HG03565 (cell line): Measurements from ENCODE around the gene RGS12.

Experiments
- ATAC-seq: cut with Tn5 transposase; IDR thresholded peaks from one replicate; pipeline ENCODE4 v1.9.1; 2021; ENCODE audit warnings: mild to moderate bottlenecking, moderate library complexity; ENCODE audit not compliant: unreplicated experiment

RGS12 gene

DNA sequence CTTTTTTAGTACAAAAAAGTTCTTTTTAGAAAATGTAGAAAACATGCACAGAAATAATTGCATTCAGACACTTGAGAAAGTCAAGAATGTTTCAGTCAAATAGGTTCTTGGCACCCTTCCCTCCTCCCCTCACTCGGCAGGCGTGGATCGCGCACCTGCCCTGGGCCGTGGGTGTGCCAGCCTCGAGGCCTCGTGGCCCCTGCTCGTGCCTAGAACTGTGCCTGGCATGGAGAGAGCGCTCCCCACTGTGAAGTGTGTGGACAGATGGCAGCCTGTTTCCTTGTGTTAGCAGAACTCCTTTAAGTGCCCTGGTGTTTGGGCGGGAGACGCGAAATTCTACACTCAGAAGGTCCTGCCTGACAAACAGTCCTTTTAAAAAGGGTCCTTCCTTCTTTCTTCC is 14.7 kb downstream of the RGS12 start:
- no peak for ATAC-seq

- no peak for ATAC-seq
These were observed 15.2 kb downstream of the RGS12 start for GRCh38 chr4:3307891-3308575.

- ATAC-seq: no peak
These were observed 15.9 kb downstream of the RGS12 start for GRCh38 chr4:3308691-3309090.

DNA sequence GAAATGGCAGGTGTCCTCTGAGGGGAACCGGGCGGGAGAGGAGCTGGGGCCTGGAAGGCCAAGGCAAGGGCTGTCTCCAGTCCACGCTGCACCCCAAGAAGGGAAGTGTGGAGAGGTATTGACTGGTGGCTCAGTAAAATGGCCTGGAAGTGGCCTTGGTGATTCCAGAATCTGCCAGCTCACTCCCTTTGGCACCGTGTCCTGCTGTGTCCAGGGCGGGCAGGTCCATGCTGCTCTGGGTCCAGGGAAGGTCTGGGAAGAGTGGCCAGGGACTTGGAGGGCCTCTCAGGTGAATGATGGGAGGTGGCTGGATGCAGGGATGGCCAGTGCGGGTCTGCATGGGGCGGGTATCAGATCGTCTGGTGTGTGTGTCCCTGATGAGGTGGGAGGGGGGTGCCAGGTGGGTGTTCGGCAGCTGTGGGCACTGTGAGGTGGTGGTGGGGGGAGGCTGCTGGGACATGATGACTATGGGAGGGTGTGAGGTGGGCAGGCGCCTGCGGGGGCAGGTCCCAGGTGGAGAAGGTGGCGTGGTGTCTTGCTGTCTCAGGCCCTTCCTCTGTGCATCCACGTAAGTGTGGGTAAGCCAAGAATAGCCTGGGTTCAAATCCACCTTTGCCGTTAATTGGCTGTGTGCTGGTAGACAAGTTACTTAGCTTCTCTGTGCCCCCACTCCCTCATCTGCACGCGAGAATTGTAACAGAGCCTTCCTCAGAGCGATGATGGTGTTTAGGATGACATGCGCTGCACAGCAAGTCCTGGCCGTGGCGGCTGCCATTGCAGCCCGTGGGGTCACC is 17.7 kb downstream of the RGS12 start:
- ATAC-seq: no peak

- no peak for ATAC-seq
These were observed 18.2 kb downstream of the RGS12 start for GRCh38 chr4:3311095-3311372.

- ATAC-seq: no peak
These were observed 18.8 kb downstream of the RGS12 start for GRCh38 chr4:3311489-3312171.

GRCh38 chr4:3312362-3312761 is 19.5 kb downstream of the RGS12 start:
- no peak for ATAC-seq

- no peak for ATAC-seq
These were observed 20.3 kb downstream of the RGS12 start for GRCh38 chr4:3313139-3313538.

GRCh38 chr4:3313556-3314228 is 20.9 kb downstream of the RGS12 start:
- no peak for ATAC-seq

- no peak for ATAC-seq
These were observed 22.0 kb downstream of the RGS12 start for GRCh38 chr4:3314706-3315260.

DNA sequence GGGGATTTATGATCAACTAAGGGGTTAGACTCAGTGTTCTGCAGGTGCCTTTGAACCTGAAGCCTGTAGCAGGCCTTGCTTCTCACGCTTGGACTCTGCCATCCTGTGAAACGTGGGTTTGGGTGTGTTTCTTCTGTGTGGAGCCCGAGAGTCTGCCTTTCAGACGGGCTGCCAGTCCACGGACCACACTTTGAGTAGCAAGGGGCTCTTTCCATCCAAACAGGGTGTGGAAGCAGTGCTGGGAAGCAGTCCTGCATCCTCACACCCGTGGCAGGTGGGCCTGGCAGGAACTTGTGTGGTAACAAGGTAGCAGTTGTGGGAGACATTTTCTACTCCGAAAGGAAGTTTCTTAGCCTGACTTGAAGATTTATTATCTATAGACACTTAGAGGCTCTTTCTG is 22.7 kb downstream of the RGS12 start:
- ATAC-seq: no peak

DNA sequence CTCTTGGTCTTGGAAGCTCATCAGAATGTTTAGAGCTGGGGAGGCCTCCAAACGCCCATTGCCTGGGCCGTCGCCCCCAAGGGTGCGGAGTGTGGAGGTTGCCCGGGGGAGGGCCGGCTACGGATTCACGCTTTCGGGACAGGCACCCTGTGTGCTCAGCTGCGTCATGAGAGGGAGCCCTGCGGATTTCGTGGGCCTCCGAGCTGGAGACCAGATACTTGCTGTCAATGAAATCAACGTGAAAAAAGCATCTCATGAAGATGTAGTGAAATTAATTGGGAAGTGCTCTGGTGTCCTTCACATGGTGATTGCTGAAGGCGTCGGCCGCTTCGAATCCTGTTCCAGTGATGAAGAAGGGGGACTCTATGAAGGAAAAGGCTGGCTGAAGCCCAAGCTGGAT is 23.3 kb downstream of the RGS12 start:
- ATAC-seq: no peak

DNA sequence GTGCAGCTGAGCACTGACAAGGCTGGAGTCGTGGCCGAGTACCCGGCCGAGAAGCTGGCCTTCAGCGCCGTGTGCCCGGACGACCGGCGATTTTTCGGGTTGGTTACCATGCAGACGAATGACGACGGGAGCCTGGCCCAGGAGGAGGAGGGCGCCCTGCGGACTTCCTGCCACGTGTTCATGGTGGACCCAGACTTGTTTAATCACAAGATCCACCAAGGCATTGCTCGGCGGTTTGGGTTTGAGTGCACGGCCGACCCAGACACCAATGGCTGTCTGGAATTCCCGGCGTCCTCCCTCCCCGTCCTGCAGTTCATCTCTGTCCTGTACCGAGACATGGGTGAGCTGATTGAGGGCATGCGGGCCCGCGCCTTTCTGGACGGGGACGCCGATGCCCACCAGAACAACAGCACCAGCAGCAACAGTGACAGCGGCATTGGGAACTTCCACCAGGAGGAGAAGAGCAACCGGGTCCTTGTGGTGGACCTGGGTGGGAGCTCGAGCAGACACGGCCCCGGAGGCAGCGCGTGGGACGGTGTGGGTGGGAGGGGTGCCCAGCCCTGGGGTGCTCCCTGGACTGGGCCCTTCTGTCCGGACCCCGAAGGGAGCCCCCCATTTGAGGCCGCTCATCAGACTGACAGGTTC is 24.3 kb downstream of the RGS12 start:
- no peak for ATAC-seq

- no peak for ATAC-seq
These were observed 24.9 kb downstream of the RGS12 start for GRCh38 chr4:3317656-3318211.

GRCh38 chr4:3318561-3319021 is 25.8 kb downstream of the RGS12 start:
- no peak for ATAC-seq

- ATAC-seq: no peak
These were observed 27.7 kb downstream of the RGS12 start for GRCh38 chr4:3320361-3321023.

DNA sequence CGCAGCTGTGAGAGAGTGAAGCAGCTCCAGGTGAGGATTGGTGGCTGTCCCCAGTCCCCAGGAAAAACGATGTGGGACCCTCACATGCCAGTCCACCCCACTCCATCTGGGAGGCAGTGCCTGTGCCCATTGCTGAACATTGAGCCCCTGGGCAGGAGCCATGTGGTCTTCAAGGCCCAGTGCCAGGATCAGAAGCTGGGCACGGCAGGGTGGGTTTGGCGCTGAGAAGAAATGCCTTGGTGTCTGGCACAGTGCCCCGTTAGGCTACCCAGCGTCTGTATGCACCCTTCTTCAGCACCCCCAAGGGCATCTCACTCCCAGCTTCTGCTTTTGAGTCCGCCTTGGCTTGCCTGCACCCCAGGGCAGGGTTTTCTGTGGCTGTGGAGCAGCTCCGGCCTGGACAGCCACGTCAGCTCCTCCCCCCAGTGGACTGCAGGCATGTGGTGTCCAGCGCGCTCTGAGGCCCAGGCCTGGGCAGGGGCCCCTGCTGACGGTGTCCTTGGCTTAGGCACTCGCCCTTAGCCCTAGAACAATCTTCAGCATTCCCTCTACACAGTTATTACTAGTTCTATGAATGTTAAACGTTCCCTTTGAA is 28.6 kb downstream of the RGS12 start:
- no peak for ATAC-seq

- no peak for ATAC-seq
These were observed 29.3 kb downstream of the RGS12 start for GRCh38 chr4:3322059-3322550.

- no peak for ATAC-seq
These were observed 30.3 kb downstream of the RGS12 start for GRCh38 chr4:3323071-3323481.
